GM12801 (cell line): ENCODE data around the gene GRIK2.

Experiments used
- CTCF ChIP-seq: IDR thresholded peaks from one replicate; pipeline ENCODE4 v1.5.1; 2011; ENCODE audit warnings: control low read depth; ENCODE audit not compliant: insufficient read length; ENCODE audit errors: extremely low read depth

GRIK2 gene

GRCh38 chr6:101918471-101918870, 525.0 kb downstream of the GRIK2 start:
- TF ChIP-seq CTCF: no peak

GRCh38 chr6:101921829-101922450, 528.4 kb downstream of the GRIK2 start:
- no peak for TF ChIP-seq CTCF

- TF ChIP-seq CTCF: no peak
Observed at GRCh38 chr6:101926149-101926925, 532.8 kb downstream of the GRIK2 start.

GRCh38 chr6:101931766-101932165, 538.3 kb downstream of the GRIK2 start:
- no peak for TF ChIP-seq CTCF

- TF ChIP-seq CTCF: no peak
Observed at GRCh38 chr6:101932704-101933103, 539.2 kb downstream of the GRIK2 start.

GRCh38 chr6:101935732-101936131, 542.2 kb downstream of the GRIK2 start:
- no peak for TF ChIP-seq CTCF

GRCh38 chr6:101936516-101936915, 543.0 kb downstream of the GRIK2 start:
- TF ChIP-seq CTCF: no peak
